ENCODE results near the gene ALG14.
"Not testable (repeated sequence)": the region's sequence is repeated elsewhere in the genome, so short reads cannot be mapped to it uniquely, and the experiment has no call there.

Gene ALG14

GRCh38 chr1:95086949-95087533, 14.3 kb upstream of the ALG14 start:
- DNase-seq (ENCODE audit: low spot score) = peak; percentile 84

- no peak for DNase-seq (ENCODE audit: low spot score)
These were observed 12.6 kb upstream of the ALG14 start for GRCh38 chr1:95085376-95085775.

- peak; percentile 18 for DNase-seq (ENCODE audit: low spot score)
These were observed 11.8 kb upstream of the ALG14 start for GRCh38 chr1:95084317-95085176.

GRCh38 chr1:95080879-95081278, 8.1 kb upstream of the ALG14 start:
- DNase-seq (ENCODE audit: low spot score) = no peak

- DNase-seq (ENCODE audit: low spot score) = no peak
These were observed 7.7 kb upstream of the ALG14 start for GRCh38 chr1:95080446-95080845.

- DNase-seq (ENCODE audit: low spot score) = no peak
These were observed 3.3 kb upstream of the ALG14 start for GRCh38 chr1:95076034-95076433.

GRCh38 chr1:95073446-95073845, 695 bp upstream of the ALG14 start:
- DNase-seq (ENCODE audit: low spot score) = no peak

GRCh38 chr1:95072117-95072516, 634 bp downstream of the ALG14 start:
- no peak for DNase-seq (ENCODE audit: low spot score)

GRCh38 chr1:95071539-95071938, 1.2 kb downstream of the ALG14 start:
- no peak for DNase-seq (ENCODE audit: low spot score)

GRCh38 chr1:95069710-95070093, 3.0 kb downstream of the ALG14 start:
- no peak for DNase-seq (ENCODE audit: low spot score)

- DNase-seq (ENCODE audit: low spot score) = no peak
These were observed 3.6 kb downstream of the ALG14 start for GRCh38 chr1:95068956-95069709.

- DNase-seq (ENCODE audit: low spot score) = no peak
These were observed 5.2 kb downstream of the ALG14 start for GRCh38 chr1:95067568-95067967.

GRCh38 chr1:95067062-95067461, 5.7 kb downstream of the ALG14 start:
- no peak for DNase-seq (ENCODE audit: low spot score)

GRCh38 chr1:95061445-95062006, 11.2 kb downstream of the ALG14 start:
- no peak for DNase-seq (ENCODE audit: low spot score)

GRCh38 chr1:95058974-95059373, 13.8 kb downstream of the ALG14 start:
- no peak for DNase-seq (ENCODE audit: low spot score)

GRCh38 chr1:95057351-95057750, 15.4 kb downstream of the ALG14 start:
- DNase-seq (ENCODE audit: low spot score) = no peak

- DNase-seq (ENCODE audit: low spot score) = no peak
These were observed 22.8 kb downstream of the ALG14 start for GRCh38 chr1:95049935-95050334.

GRCh38 chr1:95048317-95048716, 24.4 kb downstream of the ALG14 start:
- no peak for DNase-seq (ENCODE audit: low spot score)

- not testable (repeated sequence) for DNase-seq (ENCODE audit: low spot score)
These were observed 25.1 kb downstream of the ALG14 start for GRCh38 chr1:95047624-95048023.

GRCh38 chr1:95046359-95046758, 26.4 kb downstream of the ALG14 start:
- no peak for DNase-seq (ENCODE audit: low spot score)

GRCh38 chr1:95043141-95043980, 29.4 kb downstream of the ALG14 start:
- peak; percentile 87 for DNase-seq (ENCODE audit: low spot score)

GRCh38 chr1:95042286-95042685, 30.5 kb downstream of the ALG14 start:
- DNase-seq (ENCODE audit: low spot score) = peak; percentile 15
